Activated naive CD4-positive, alpha-beta T cell treated with anti-CD3 and anti-CD28 coated beads, Interleukin-2, amount 50 U/mL, for 72 hours (primary cell): ENCODE data around the gene VTI1A. TPM values are rescaled to one million over a fixed set of nuclear protein-coding genes. Genes with fewer than 3 reads are reported as not detected.
"Not testable (repeated sequence)": the region's sequence is repeated elsewhere in the genome, so short reads cannot be mapped to it uniquely, and the experiment has no call there.

ENCODE experiments used
- ATAC-seq, 2 donors: fragments of 150-1000 bp; cut with Tn5 transposase; 2 replicates each; pipeline ENCODE4 v1.10.0; 2021; ENCODE audit warnings: mild to moderate bottlenecking in 2 of 2, moderate library complexity in 2 of 2
- DNase-seq, 2 donors: peaks; one replicate each; pipeline ENCODE4 v3.0.0; 2021 to 2022; ENCODE audit warnings: low spot score in 2 of 2
- H3K27ac Mint-ChIP-seq, 2 donors: one replicate each; pipeline ENCODE4 v1.8.0; 2022; ENCODE audit warnings: mild to moderate bottlenecking in 2 of 2, mixed read lengths in 2 of 2
- H3K36me3 Mint-ChIP-seq, 2 donors: one replicate each; pipeline ENCODE4 v1.8.0; 2022; ENCODE audit warnings: mixed read lengths in 2 of 2
- H3K9me3 Mint-ChIP-seq, 2 donors: one replicate each; pipeline ENCODE4 v1.8.0; 2022; ENCODE audit warnings: mixed read lengths in 2 of 2
- total RNA-seq, 2 donors: library from RNA; stranded (reverse); gene quantifications; one replicate each; pipeline ENCODE4 v1.2.3, GENCODE V29; 2022

The VTI1A gene
- total RNA-seq, 2 donors from 2014 or later, result 39.7 to 40.8 TPM

DNA sequence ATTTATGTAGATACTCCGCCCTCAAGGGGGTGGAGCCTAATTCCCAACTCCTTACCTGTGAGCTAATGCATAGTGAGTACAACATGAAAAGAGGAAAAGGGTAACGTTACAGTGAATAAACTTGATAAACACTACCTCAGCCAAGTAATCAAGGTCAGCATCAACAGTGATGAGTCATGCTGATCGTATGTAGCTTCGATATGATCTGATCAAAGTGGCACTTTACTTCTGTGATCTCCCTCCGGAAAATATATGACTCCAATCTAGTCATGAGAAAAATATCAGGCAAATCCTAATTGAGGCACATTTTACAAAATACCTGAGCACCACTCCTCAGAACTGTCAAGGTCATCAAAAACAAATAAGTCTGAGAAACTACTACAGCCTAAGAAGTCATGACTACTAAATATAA lies 70.4 kb downstream of the VTI1A start:
- no peaks in the 10 kb centered on the region for H3K9me3 Mint-ChIP-seq
- DNase-seq (no peak), ATAC-seq (no peak)
- H3K36me3 Mint-ChIP-seq, result no peaks in the 10 kb centered on the region
- H3K27ac Mint-ChIP-seq, result no peak overlapping the region

DNA sequence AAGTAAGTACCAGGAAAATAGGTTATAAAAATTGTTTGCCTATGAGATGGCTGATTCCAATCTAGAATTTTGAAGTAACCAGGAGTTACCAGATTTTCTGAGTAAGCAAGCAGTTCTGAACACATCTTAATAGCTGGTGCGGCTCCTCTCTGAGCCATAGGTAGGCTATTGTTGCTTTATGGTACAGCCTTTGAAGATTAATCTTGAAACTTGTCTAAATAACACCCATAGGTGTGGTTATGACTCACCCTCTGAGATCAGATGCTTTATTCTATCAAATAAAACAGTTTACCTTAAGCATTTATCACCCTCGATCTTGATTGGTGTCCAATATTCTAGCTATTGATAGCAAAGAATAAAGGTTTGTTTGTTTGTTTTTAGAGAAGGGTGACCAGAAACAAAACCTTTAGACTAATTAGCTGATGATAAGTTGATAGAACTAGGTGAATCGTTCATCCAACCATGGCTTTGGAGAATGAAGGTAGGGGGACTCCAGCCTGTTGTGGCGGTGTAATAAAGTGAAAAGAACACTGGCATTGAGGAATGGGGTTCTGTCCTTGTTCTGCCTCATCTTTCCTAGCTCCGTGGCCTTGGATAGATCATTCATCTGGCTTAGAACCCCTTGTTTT lies 72.2 kb downstream of the VTI1A start:
- H3K36me3 Mint-ChIP-seq, result no peaks in the 10 kb centered on the region
- H3K9me3 Mint-ChIP-seq, result no peaks in the 10 kb centered on the region
- peak in 1 of 2 donors; percentile 22 for DNase-seq
- ATAC-seq, result peak; percentile 99 to 100
- no peak overlapping the region for H3K27ac Mint-ChIP-seq

DNA sequence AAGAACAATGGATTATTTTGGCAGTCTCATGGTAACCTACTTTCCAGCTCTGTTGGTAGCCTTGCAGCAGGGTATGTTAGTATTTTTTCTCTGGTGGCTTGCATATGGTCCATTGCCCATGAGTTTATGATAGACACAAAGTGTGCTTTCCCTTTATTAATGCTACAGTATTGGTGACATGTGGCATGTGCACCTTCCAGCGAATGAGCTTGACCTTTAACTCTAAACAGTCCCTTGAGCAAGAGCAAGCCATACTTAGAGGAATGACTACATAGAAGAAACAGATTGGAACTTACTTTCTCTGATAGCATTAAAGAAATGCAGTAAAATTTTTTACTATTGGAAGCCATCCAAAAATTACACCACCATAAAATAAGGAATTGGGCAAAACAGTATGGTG lies 73.9 kb downstream of the VTI1A start:
- H3K36me3 Mint-ChIP-seq, result no peaks in the 10 kb centered on the region
- no peaks in the 10 kb centered on the region for H3K9me3 Mint-ChIP-seq
- ATAC-seq (no peak), DNase-seq (no peak)
- H3K27ac Mint-ChIP-seq, result no peak overlapping the region

DNA sequence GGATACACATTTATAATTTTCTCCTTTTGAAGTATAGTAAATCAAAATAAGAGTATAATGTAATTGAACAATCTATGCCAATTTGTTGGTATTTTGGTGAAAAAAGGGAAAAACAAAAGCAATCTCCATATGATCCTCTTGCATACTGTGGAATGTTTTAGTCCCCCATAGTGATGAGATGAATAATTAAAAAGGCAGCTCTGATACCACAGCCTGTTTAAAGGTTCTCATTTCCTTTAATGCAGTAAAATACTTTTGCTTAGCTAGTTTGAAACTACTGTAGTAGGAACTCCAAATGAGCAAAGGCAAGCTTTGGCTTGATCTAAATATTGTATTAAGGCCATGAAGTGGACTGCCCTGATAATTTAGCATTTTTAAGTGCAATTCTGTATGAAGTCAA lies 77.6 kb downstream of the VTI1A start:
- DNase-seq (no peak), ATAC-seq (no peak)
- no peaks in the 10 kb centered on the region for H3K9me3 Mint-ChIP-seq
- H3K27ac Mint-ChIP-seq, result no peak overlapping the region
- H3K36me3 Mint-ChIP-seq, result no peaks in the 10 kb centered on the region

DNA sequence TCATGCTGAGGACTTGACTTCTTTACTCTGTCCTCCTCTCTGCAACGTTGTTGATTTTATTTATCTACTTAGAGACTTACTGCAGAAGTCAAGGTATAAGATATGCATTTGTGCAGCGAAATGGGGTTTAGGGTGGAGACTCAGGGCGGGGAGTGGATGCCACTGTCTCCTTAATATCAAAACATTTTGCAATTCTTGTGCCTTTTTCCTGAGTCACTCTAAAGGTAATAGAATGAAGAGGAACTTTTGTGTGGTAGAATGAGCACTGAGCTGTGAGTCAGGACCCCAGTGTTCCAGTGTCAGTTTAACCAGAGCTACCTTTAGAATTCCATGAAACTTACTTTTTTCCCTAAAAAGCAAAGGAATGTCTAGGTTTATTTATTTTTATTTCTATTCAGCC lies 78.2 kb downstream of the VTI1A start:
- no peaks in the 10 kb centered on the region for H3K9me3 Mint-ChIP-seq
- H3K27ac Mint-ChIP-seq, result no peak overlapping the region
- ATAC-seq, result no peak
- no peaks in the 10 kb centered on the region for H3K36me3 Mint-ChIP-seq
- no peak for DNase-seq

DNA sequence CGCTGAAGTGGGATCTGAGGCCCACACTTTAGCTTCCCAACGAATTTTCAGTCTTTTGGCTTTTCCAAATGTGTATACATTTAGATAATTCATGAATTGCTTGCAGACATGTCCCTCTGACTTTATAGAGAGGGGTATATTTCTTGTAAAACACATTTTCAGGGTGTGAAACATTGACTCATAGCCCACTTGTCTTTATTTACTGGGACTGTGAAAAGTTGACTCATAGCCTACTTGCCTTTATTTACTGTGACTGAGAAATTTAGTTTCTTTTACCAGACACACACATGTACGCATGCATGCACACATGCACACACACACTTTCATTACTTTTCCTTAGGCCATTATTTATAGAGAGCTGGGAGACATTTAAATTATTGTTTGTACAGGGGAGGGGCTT lies 79.1 kb downstream of the VTI1A start:
- DNase-seq (no peak), ATAC-seq (peak; percentile 63 to 94)
- Mint-ChIP-seq H3K27ac (peak overlapping the region in 1 of 2 donors; percentile 30), H3K9me3 (no peaks in the 10 kb centered on the region), H3K36me3 (peaks cover 6 to 8% of the 10 kb centered on the region in 2 donors)

DNA sequence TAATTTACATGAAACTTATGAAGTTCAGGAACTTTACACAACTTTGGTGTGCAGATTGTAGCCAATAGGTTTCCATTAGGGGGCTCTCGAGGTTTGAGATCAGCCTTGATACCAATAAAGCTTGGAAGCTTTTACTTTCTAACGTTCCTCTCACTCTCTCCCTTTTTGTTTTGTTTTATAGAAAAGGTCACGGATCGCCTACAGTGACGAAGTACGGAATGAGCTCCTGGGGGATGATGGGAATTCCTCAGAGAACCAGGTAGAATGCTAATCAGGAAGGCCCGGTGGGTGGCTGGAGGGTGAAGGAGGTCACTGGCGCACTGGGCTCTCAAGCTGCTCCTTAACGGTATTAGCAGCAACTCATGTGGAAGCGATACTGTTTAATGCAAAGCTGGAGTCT lies 79.9 kb downstream of the VTI1A start:
- Mint-ChIP-seq H3K27ac (no peak overlapping the region), H3K9me3 (no peaks in the 10 kb centered on the region), H3K36me3 (peaks cover 6 to 13% of the 10 kb centered on the region in 2 donors)
- ATAC-seq, result no peak
- no peak for DNase-seq

DNA sequence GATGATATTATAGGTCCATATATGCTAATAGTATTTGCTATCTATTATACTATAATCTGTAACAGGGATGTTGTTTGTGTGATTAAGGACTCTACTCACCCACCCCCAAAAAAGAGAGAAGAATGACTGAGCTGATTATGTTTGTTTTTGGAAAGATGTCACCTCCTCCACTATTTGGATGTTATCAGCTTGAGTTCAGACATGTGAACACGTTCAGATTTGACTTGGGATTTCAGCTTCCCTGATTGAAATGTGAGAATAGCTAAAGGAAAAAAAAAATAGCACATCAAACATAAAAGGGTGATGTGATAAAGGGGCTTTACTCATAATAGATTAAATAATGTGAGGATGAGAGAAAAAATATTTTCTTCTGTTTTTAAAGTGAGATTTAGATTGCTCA lies 81.2 kb downstream of the VTI1A start:
- DNase-seq (no peak), ATAC-seq (no peak)
- H3K36me3 Mint-ChIP-seq, result peaks cover 6 to 13% of the 10 kb centered on the region in 2 donors
- no peaks in the 10 kb centered on the region for H3K9me3 Mint-ChIP-seq
- no peak overlapping the region for H3K27ac Mint-ChIP-seq

DNA sequence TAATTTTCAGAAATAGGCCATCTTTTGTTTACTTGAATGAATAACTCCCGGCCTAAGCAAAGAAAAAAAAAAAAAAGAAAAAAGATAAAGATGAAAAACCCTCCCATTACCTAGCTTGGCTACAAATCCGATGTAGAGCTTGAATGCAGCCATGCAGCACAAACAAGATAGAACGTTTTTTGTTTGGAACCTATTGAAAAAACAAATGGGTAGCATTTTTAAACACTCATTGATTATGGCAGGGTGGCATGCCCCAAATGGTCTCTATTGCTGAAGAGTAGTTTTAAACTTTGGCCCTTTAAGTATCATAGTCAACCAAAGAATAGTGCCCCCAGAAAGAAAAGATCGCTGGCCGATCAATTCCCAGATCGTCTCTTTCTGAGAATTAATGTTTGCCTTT lies 84.4 kb downstream of the VTI1A start:
- DNase-seq, result no peak
- no peak overlapping the region for H3K27ac Mint-ChIP-seq
- ATAC-seq, result no peak
- H3K36me3 Mint-ChIP-seq, result peaks cover 6 to 13% of the 10 kb centered on the region in 2 donors
- no peaks in the 10 kb centered on the region for H3K9me3 Mint-ChIP-seq

DNA sequence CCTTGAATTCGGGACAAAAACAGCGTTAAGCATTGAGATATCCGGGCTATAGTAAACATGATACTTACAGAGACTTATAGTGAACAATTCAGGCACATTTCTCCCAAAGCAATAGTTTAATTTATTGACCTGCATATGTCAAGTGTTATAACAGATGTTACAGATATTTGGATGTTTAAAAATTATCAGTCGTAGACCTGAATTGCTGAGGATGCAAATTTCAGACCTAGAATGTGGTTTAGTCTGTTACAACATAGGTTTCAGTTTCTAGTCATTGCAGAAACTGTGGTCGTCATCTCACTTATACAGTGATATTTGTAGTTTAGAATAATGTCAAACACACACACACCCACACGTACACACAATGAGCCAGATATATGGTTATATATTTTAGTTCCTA lies 85.2 kb downstream of the VTI1A start:
- no peak overlapping the region for H3K27ac Mint-ChIP-seq
- ATAC-seq, result peak; percentile 91 to 95
- peaks cover 6 to 13% of the 10 kb centered on the region in 2 donors for H3K36me3 Mint-ChIP-seq
- no peaks in the 10 kb centered on the region for H3K9me3 Mint-ChIP-seq
- DNase-seq, result no peak

DNA sequence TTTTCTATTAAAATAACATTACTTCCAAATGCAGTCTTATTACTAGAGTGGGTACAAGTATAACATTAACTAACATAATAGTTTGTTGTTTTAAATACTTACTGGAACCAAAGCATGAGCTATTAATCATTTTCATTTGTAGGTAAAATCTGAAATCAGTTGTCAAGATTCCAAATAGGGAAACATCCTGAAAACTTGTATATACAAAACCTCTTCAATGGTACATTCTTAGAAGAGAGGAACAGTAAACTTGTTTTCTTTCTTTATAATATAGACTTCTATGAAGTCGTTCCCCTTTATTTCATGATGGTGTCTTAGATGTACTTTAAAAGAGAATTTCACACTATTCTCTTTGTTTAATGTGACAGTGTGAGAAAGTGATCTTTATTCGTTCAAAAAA lies 85.9 kb downstream of the VTI1A start:
- Mint-ChIP-seq H3K27ac (no peak overlapping the region), H3K9me3 (no peaks in the 10 kb centered on the region), H3K36me3 (peaks cover 6 to 15% of the 10 kb centered on the region in 2 donors)
- DNase-seq (no peak), ATAC-seq (no peak)

DNA sequence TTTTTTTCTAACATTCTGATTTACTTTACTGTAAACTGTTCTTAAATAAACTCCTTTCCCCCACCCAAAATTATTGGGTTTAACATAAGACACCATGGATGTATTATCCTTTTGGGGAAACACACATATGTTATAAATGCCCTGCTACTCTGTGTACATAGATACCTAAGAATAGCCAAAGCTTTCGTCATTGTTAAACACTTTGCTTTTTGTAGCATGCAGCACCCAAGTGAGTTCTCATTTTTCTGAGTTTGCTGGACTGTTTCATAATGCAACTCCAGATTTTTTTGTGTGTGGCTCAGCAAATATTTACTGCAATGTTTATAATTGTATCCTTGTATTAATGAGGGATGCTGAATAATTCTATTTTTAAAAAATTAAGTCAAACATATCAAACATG lies 86.9 kb downstream of the VTI1A start:
- peaks cover 10 to 24% of the 10 kb centered on the region in 2 donors for H3K36me3 Mint-ChIP-seq
- no peak overlapping the region for H3K27ac Mint-ChIP-seq
- no peak for DNase-seq

DNA sequence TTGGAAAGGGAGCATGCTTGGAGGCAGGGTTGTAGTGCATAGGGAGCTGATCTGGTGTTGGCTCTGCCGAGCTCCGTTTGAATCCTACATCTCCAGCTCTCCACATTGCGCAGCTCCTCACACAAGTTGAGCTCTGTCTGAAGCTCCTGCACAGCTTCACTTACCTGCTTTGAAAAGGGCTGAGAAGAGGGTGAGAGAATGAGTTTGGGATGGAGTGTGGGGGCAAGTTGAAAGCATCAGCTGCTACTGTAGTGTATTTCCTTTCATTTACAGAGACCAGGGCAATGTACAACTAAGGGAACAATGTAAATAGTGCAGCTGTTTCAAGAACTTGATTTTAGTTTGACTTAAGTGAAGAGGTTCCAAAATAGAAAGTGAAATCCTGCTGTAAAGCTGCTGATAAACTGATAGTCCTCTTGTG lies 88.5 kb downstream of the VTI1A start:
- Mint-ChIP-seq H3K27ac (no peak overlapping the region), H3K36me3 (peaks cover 13 to 37% of the 10 kb centered on the region in 2 donors)
- ATAC-seq, result no peak

More for the DNA sequence above, 86.9 kb downstream of the VTI1A start:
- no peak for ATAC-seq
- no peaks in the 10 kb centered on the region for H3K9me3 Mint-ChIP-seq

DNA sequence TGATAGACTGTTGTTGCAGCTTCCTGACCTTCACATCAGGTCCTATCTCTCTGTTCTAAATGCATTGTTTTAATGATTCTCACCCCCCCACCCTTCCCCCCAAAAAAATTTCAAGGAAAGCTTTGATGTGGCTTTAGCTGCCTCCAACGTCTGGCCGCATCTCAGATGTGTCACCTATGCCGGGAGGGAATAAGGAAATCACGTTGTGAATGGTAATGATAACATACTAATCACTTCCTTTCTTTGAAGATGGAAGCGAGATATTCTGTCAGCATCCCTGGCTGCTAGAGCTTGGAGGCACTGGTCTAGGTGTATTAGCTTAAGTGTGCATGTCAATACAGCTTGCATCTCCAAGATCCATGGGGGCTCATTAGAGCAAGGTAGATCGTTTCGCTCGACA lies 89.6 kb downstream of the VTI1A start:
- H3K36me3 Mint-ChIP-seq, result peaks cover 13 to 28% of the 10 kb centered on the region in 2 donors
- no peak for DNase-seq
- no peak overlapping the region for H3K27ac Mint-ChIP-seq
- no peak for ATAC-seq
- no peaks in the 10 kb centered on the region for H3K9me3 Mint-ChIP-seq

More for the DNA sequence above, 88.5 kb downstream of the VTI1A start:
- no peaks in the 10 kb centered on the region for H3K9me3 Mint-ChIP-seq
- no peak for DNase-seq

DNA sequence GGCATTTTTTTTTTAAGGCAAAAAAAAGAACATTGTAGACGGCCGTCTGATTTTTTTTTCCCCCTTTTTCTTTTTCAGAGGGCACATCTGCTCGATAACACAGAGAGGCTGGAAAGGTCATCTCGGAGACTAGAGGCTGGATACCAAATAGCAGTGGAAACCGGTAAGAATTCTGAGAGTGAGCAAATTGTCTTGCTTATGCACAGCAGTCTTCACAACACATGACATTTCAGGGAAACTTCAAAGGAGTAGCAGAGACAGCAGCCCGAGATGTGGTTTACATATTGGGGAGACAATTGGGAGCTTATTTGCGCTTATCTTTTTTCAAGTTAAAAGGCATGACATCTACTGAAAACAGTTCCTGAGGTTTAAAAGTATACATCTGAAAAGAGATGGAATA lies 91.2 kb downstream of the VTI1A start:
- Mint-ChIP-seq H3K27ac (no peak overlapping the region), H3K36me3 (peaks cover 18 to 40% of the 10 kb centered on the region in 2 donors), H3K9me3 (peaks cover 0 to 4% of the 10 kb centered on the region in 2 donors)
- DNase-seq (no peak), ATAC-seq (no peak)

DNA sequence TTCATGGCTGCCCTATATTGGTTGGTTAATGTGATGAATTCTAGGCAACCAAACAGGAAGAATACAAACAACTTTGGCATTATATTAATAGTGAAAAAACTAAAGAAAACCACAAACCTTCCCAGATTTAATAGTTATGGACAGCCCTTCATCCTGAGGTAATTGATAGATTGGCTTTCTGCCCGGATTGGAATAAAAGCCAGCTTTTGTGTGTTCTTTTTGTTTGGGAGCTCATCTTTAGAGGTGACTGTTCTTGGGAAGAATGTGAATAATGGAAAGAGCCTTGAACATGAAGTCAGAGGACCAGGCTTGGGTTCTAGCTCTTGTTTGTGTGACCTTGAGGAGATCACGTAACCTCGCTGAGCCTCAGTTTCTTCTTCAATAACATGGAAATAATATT lies 92.3 kb downstream of the VTI1A start:
- ATAC-seq (no peak), DNase-seq (no peak)
- Mint-ChIP-seq H3K27ac (no peak overlapping the region), H3K9me3 (peaks cover 0 to 4% of the 10 kb centered on the region in 2 donors), H3K36me3 (peaks cover 23 to 48% of the 10 kb centered on the region in 2 donors)

DNA sequence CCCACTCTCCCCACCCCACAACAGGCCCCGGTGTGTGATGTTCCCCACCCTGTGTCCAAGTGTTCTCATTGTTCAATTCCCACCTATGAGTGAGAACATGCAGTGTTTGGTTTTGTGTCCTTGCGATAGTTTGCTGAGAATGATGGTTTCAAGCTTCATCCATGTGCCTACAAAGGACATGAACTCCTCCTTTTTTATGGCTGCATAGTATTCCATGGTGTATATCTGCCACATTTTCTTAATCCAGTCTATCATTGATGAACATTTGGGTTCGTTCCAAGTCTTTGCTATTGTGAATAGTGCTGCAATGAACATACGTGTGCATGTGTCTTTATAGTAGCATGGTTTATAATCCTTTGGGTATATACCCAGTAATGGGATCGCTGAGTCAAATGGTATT lies 95.8 kb downstream of the VTI1A start:
- not testable (repeated sequence) for ATAC-seq, H3K27ac Mint-ChIP-seq, DNase-seq, H3K9me3 Mint-ChIP-seq
- peaks cover 29 to 48% of the 10 kb centered on the region in 2 donors for H3K36me3 Mint-ChIP-seq

DNA sequence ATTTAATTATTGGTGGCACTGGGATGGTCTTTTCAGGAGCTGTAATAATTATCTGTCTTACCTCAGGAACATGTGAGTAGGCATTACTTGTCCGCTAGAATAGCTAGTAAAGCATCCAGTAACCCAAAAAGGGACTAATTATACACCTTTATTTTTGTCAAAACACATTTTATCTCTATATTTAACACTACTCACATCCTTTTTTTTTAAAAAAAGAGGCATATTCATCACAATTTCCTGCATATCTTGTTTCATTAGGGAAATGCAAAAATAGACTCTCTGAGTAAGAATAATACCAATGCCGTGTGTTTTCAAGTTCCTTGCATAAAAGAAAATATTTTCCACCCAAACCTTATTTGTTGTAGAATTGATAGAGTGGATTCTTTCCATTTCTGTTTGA lies 99.5 kb downstream of the VTI1A start:
- ATAC-seq (no peak), DNase-seq (no peak)
- H3K36me3 Mint-ChIP-seq, result peaks cover 17 to 21% of the 10 kb centered on the region in 2 donors
- no peak overlapping the region for H3K27ac Mint-ChIP-seq
- peaks cover 0 to 4% of the 10 kb centered on the region in 2 donors for H3K9me3 Mint-ChIP-seq
